ENCODE measurements around the gene CD180.

CD180 gene

DNA sequence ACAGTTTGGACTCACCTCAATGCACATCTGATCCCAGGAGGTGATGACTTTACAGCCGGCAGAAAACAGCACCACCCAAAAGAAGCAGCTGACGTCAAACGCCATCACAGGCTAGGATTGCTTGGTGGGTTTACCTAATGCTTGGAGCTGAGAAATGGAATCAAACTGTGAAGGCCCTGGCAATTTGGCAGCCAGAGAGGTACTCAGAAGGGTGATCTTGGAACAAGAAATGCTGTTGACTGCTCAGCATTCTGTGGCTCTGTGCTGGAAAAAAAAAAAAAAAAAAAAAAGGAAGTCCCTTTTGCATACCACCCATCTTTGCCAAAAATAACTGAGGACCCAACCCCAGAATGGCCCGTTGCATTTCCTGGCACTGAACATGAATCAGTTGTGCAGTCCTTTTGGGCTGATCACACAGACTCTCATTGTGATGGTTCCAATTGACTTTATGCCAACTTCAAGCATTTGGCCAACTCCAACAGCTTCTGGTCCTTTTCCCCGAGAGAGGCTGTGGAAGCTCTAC, at the start of gene CD180:
CD180 (minus strand) TSS at position 263 of the 523 bp plus-strand sequence; CDS start at position 105, 158 bp downstream.
- no peak for DNase-seq

DNA sequence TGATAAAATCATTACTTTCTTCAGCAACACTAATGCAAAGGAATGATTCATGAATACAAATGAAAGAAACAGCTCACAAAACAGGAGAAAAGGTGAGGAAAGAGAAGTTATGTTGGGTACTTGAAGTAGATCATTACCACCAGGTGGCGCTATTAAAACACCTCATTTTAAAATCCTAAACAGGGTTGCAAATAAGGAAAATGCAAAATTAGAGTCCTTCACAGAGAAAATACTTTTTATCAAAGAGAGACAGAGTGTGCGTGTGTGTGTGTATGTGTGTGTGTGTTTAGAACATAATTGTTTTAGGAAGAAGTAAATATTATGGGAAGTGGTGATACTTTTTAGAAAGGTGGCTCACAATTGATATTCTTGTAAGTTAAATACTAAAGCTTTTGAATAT, 49.5 kb upstream of the CD180 start:
- DNase-seq: peak; percentile 54

DNA sequence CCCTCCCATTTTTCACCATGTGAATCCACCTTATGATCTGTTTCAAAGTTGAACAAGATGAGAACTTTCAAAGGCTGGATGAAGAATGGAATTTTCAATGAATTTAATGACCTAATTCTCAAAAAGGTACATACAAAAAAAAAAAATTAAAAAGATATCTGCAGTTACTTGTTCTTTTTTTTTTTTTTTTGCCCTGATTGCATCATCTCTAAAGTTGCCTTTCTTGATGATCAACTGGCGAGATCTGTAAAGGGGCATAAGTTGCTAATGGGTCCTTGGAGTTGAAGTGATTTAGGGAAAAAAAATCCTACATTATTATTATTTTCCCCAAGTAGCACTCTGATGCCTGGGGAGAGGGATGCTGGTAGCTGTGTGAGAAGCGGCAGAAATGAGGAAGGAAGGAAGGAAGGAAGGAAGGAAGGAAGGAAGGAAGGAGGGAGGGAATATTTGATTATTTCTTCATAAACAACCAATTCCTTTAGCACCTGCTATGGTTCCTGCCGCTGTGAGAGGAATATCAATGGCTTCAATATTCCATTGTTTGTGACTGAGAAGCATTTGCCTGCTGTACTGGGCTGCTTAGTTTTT, 48.8 kb upstream of the CD180 start:
- no peak for DNase-seq

DNA sequence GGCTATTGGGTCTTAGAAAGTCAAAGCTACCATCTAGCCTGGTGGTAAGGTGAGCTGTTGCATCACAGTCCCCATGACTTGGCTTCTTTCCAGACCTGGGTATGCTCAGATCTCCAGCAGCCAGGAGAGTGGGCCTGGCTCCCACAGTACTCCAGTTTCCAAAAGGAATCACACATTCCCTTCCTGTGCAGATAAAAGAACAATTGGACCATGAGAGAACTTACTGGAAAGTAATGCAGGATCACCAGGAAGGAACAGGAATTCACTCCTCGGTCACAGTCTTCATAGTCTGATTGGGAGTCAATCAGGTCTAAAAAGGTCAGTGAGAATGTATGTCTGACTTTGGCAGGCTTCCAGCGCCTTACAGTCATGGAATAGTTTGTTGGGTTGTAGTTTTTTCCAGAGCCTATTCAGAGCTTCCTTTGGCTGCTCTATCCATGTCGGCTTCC, 47.8 kb upstream of the CD180 start:
- peak; percentile 46 for DNase-seq

DNA sequence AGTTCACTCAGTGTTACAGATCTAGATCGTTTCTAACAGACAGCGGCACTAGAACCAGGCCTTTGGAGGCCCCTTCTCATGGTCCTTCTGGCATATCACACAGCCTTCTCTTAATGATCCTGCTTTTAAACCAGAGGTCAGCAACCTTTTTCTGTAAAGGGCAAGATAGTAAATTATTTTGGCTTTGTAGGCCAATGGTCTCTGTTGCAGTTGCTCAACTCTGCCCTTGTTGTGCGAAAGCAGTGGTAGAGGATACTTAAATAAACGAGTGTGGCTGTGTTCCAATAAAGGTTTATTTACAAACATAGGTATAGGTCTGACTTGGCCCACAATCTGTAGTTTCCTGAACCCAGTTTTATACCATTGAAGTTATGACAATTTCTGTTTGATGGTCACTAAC, 47.3 kb upstream of the CD180 start:
- DNase-seq: no peak

DNA sequence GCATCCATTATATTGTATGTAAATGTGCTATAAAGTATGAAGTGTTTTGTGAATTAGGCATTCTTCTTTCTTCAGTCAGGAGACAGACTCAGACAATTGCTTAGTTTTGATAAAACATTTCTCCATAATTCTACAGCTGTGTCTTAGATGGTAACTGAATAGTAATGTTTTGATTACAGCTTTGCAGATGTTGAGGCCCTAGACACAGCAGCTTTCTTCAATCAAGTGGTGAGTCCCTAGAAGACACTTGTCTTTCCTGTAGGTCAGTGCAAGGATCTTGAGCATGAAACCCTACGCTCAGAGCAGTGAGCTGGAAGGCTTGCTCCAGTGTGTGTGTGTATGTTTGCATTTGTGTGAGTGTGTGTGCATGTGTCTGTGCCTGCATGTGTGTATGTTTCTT, 46.8 kb upstream of the CD180 start:
- DNase-seq: no peak

DNA sequence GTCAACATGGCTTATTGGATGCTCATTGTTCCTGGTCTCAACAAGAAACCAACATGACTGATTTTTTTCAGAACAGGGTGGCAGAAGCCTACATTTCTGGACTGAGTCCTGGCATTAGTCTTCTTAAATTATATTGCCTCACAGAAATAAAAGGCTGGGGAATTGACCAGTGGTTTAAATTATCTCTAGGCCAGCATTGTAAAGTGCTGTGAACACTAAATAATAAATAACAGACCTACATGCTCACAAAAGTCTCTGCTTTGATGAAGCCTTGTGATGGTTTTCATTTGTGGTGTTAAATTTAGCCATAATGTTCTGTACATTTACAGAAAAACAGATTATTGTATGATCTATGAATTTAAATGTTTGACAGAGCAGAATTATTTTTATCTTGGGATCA, 44.7 kb upstream of the CD180 start:
- no peak for DNase-seq

DNA sequence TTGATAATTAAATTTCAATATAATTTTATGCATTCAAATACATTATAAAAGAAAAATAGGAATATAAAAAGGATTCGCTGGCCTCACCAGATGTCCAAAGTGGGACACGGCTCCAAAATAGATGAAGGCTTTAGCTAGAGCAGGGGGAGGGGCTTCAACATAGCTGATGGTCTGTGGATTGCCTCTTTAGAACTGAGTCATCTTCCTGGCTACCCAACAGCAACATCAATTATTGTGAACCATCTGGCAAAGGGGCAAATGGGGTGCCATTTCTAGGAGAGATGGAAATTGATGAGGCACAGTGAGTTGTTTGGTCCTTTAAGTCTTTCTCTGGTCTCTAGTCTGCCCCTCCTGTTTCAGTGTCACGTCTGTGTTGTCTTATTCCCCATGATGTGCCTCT, 44.2 kb upstream of the CD180 start:
- DNase-seq: no peak

DNA sequence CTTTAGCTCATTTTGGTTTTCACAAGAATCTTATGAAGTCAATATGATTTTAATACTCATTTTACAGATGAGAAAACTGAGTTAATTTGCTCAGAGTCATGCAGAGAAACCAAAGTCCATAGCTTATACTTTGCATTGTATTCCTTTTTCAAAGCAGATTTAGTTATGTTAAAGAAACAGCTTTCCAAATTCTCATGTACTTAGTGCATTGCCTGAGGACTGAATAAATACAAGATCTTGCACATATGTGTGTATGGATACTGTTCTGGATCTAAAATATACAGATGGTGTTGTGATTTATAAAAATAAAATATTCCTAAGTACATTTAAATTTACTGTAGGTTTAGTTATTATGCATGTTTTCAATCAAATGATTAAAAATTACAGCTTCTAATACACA, 43.5 kb upstream of the CD180 start:
- no peak for DNase-seq

DNA sequence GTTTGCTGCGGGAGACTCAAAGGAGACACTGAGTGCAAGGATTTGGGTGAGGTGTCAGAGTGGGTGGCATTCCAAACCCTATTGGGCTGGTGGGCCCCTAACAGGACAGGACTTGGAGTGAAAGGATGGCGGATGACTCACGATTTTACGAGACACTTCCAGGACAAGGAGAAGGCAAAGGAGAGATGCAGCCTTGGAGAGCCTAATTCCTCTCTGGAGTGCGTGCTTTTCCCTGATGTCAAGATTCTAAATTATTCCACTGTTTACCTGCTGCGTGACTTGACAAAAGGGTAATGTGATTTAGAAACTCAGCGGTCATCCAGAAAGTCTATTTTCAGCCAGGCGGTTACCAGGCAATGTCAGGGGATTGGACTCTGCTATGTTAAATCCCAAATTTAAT, 41.6 kb upstream of the CD180 start:
- no peak for DNase-seq

DNA sequence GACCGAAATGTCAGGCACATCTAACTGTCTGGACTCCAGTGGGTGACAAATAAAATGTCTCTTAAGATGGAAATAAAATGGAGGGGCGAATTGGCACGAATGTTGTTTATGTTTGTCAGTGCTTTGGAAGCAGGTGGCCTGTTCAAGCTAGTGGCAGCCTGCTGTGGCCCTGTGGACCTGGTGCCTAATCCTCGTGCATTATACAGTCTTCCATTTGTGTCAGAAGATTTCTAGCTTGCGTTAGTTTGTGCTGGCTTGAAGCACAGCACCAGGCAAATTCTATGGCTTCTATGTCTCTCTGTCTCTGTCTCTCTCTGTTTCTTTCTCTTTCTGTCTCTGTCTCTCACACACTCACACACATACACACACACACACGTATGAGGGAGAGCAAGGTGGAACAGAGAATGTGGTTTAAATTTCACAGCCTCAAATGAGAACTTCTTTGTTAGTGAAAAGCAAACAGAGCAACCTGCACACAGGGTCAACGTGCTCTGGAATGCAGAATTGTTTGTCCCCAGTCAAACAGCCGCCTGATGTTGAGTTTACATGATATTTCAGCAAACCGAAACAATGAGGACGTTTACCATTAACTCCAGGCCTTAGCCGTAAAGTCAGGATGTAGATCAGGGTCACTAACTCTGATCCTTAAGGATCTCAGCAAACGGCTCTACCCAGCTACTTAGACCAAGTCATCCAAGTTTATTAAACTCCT, 39.0 kb upstream of the CD180 start:
- DNase-seq: no peak

DNA sequence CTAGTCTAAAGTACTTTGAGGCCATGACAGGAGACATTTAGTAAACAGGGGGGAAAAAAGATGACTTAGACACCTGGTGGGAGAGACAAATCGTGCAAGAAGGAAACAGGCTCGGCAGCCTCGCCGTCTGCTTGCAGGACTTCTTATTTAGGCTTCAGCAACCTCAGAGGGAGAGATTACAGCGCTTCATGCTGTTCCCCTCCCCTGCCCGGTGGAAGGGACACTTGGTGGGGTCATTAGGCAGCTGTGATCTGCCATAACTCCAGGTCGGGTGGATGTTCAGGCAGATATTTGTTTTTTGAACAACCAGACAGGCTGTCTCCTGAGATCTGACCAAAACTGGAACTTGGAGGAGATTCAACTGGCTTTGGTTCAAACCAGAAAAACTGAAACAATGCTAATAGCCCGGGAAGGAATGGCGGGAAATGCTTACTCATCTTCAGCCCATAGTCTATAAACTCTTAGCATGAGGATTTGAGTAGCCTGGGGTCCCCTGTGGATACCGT, 38.1 kb upstream of the CD180 start:
- no peak for DNase-seq

DNA sequence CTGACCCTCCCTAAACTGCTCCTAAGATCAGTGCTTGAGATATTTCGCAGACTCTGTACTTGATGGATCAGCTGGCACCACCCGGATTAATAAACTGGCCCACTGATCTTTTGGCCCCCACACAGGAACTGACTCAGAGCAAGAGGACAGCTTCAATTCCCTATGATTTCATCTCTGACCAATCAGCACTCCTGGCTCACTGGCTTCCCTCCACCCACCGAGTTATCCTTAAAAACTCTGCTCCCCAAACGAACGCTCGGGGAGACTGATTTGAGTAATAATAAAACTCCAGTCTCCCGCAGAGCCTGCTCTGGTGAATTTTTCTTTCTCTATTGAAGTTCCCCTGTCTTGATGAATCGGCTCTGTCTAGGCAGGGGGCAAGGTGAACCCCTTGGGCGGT, 36.5 kb upstream of the CD180 start:
- DNase-seq: no peak

DNA sequence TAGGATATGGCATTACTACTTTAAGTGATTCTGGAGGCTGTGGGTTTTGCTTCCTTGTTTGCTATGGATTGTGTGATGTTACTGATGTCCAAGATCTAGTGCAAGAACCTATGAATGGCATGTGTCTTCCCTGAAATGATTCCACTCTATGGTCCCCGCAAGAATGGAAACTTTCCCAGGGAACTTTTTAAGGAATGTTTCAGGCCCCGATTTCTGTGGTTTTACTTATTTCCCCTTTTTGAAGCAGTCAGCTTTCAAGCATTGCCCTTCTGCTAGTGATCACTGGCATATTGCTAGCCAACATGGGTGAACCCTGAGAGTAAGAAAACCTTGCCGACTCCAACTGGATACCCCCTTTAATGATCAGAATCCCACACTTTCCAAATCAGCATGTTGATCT, 26.6 kb upstream of the CD180 start:
- DNase-seq: no peak

DNA sequence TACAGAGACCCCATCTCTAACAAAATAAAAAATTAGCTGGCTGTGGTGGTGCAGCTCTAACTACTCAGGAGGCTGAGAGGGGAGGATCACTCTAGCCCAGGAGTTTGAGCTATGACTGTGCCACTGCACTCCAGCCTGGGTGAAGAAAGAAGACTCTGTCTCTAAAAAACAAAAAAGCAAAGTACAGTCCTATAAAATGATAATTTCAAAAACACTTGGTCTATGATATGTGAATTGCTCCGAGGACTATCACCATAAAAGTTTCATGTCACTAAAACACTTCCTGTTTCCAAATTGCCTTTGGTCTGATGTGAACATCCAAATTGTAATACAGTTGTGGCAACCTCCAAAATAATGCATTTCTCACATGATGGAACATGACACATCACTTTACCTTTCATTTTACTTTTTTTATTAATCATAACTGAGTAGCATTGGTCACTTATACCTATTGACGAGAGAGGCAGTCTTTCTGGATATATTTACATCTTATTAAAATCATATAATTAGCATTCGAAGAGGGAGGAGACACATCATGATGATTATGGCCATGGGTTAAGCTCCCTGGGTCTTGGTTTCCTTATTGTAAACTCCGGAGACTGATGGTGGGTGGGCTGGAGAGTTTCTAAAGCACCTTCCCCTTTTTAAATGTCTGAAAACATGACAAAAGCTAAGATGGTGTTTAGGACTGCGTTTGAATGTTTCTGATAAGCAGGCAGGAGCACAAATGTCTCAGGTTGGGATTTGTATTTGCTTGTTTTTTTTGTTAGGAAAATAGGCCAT, 25.8 kb upstream of the CD180 start:
- DNase-seq: no peak

DNA sequence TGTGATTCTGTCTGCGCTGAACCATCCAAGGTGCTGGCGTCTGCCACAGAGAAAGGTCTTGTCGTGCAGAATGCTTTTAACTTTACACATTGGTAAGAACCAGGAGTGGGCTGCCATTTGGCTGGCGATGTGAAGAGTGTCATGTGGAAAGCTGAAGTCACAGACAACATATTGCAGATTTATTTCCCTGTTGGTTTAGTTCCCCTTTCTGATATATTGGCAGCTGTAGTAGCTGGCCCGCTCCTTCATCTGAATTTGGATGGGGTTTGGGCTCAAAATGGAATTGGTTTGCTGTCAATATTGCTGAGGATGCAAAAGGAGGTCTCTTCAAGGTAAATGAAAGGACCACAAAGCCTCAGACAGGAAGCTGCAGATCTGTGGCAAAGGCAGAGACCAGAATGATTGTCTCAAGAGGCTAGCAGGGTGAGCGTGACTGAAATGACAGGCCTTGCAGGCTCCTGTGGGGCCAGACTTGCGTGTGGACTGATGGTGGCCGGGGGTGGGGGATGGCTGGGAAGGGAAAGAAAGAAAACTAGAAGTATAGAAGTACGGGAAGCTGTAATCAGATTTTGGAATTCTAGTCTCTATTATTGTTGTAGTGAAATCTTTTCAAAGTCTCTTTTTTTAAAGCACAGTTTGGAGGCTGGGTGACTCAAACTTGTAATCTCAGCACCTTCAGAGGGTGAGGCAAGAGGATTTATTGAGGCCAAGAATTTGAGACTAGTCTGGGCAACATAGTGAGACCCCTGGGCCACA, 25.1 kb upstream of the CD180 start:
- no peak for DNase-seq

DNA sequence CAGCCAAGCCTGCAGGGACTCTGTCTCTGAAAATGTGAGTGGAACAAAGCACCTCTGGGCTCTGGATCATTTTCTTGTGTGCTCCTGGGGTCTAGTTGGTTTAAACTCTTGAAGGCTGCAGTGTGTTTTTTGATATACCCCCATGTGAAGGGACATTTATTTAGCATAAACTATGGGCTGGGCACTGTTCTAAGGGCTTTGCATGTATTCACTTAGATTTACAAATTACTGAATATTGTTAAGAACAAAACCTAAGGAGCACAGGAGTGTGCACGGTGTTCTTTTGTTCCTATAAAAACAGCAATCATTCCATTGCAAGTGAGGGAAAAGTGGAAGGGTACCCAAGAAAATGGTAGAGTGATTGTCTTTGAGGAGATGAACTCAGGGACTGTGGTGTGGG, 20.0 kb upstream of the CD180 start:
- no peak for DNase-seq

DNA sequence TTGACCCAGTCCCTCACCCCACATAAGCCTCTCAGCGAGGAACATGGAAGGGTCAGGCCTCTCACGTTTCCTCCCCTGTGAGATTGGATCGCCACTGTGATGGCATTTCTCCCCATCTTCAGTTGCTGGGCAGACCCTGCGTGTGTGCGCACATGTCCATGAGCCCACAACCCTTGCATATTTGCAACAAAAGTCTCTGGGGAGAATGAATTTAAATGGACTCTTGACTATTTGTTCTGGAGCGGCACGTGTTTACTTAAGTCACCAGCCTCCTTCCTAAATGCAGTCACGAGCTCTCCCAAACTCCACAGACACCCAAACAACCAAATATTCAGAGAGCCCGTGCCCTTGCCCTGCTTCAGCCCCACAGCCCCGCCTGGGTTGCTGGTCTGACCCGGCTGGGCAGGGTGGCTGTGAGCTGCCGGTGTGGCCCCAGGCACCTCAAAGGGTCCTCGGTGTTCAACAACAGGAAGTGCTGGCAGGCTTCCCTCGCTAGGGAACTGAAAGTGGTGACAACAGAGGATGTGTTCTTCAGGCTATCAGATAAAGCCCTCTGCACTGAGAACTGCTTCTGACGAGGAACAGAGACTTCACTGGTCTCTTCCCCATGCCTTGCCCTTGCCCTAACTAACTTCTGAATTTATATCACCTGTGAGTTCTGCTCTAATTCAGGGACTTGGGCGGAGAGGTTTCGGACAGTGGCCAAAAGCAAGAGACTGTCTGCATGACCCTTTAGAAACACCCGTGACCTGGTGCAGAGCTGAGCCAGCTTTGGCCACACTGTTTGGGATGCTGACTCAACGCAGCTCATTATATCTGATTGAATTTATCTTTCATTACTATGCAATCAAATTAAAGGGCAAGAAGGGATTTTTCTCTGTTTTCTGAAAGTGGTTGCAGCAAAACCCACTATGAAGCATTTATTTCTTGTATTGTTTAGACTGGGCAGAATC, 19.2 kb upstream of the CD180 start:
- DNase-seq: peak; percentile 7

DNA sequence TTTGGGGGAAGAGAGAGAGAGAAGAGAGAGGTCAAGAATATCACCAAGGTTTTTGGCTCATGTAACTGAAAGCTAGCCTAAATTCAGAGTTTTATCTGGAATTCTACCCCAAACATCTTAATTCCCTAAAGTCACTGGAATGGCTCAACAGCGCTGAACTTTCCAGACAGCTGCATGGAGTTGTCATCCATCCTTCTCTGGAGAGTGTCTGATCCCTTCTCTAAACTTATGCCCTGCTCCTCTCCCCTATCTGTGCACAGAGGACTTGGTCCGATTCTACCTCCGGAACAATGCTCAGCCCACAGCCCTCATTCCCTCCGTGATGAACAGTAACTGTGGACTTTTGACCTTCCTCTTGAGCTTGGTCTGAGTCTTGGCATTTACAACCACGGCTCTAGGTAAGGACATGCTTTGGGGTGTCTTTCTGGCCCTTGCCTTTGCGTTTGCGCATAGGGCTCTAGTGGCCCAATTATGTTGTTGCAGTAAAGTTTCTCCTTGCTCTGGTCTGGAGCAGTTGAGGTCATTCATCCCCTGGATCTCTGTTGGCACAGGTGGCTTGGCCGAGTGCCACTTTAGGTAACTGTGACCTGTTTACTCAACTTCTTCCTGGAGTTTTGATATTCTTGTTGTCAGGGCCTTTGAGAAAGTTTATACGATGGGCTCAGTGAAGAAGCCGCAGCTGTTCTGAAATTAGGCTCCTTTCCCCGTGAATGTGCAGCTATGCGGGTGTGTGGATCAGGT, 18.3 kb upstream of the CD180 start:
- peak; percentile 26 for DNase-seq

DNA sequence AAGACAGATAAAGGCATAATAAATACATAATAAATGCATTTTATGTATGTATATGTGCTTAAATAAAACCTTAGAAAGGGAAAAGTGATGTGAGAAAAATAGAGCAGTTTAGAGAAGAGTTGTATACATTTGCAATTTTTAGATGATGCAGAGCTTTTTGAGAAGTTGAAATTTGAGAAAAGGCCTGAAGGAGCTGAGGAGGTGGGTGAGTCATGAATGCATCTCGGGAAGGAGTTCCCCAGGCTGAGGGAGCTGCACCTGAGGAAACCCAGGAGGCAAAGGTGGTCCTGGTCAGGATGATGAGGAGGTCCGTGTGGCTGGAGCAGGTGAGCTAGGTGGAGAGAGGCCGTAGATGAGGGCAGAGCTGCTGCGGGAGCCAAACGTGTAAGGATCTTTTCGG, 17.4 kb upstream of the CD180 start:
- no peak for DNase-seq

DNA sequence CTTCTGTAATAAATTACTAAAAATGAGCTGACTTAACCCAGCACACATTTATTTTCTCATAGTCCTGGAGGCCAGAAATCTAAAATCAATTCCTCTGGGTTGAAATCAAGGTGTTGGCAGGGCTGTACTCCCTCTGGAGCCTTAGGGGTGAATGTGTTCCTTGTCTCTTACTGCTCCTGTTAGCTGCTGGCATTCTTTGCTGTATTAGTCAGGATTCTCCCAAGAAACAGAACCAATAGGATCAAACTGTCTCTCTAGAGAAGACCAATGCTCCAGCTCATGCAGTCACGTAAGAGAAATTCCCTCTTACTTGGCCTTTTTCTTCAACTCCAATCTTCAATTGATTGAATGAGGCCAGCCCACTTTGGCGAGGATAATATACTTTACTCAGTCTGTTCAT, 15.3 kb upstream of the CD180 start:
- no peak for DNase-seq
